GM18951 (cell line): ENCODE data around the gene RAD51AP2.
A peak's percentile ranks its signal among the peaks of the same experiment; 100 is the strongest.
"Not testable (repeated sequence)": the region's sequence is repeated elsewhere in the genome, so short reads cannot be mapped to it uniquely, and the experiment has no call there.

ENCODE experiments used
- POLR2A ChIP-seq: IDR thresholded peaks from 4 replicates; pipeline ENCODE4 v1.6.1; 2011; ENCODE audit warnings: mild to moderate bottlenecking; ENCODE audit not compliant: insufficient read length, insufficient read depth; ENCODE audit errors: extremely low read depth
- in situ Hi-C: fragments of 300-500 bp; cut with MboI; formaldehyde crosslinking; loops from one replicate; pipeline ENCODE4 v1.12.0; 2022; ENCODE audit warnings: low sequenced_read_pairs, mixed read lengths, inconsistent platforms; ENCODE audit not compliant: unreplicated experiment

Gene RAD51AP2

DNA sequence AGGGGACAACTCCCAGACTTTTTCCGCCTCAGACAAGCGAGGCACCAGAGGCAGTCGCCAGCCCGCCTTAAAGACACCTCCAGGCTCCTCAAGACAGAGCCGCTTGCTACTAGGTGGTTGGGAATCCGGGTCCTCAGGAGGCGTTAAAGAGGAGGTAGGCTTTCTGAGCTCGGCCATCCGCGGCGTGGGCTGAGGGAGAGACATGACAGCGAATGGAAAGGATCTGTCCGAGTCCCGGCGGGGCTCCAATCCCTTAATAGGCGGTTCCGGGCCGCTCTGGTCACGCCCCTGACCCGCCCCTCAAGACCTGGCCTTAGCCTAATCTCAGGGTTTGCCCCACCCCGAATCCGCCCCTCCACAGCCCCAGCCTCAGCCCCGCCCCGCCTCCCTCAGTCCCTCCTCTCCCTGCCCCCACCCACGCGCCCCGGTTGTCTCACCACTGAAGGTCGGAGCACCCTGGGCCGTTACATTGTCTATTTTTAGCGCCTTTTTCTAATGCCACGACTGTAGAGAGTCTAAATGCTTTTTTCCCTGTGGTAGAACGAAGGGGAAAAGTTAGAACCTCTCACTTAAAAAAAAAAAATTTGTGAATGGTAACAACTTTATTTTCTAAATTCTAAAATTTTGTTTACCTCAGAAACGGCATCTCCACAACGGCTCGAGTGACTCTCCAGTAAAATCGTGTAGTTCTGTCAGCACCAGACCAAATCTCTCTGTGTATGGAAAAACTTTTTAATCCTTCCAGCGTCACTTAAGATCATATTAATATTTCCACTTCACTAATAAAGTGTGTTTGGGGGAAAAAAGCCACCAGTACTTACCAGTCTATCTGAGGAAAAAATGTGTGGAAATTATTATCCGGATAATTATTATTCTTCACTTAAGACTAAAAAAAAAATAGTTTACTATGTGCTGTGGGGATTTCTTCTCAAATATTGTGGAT, at the start of gene RAD51AP2:
Gene RAD51AP2 (minus strand): TSS at position 229 of the 943 bp plus-strand sequence. CDS start 25 bp downstream, at position 204.
- peak; percentile 55 for TF ChIP-seq POLR2A
- in situ Hi-C loops, result no loop called here

DNA sequence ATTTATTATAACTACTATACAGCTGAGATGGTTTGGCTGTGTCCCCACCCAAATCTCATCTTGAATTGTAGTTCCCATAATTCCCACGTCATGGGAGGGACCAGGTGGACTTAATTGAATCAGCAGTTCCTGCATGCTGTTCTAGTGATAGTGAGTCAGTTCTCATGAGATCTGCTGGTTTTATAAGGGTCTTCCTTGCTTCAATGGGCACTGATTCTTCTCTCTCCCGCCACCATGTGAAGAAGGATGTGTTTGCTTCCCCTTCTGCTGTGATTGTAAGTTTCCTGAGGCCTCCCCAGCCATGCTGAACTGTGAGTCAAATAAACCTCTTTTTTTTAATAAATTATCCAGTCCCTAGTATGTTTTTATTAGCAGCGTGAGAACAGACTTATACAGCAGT, 47.5 kb upstream of the RAD51AP2 start:
- in situ Hi-C loops, result not testable (repeated sequence)

DNA sequence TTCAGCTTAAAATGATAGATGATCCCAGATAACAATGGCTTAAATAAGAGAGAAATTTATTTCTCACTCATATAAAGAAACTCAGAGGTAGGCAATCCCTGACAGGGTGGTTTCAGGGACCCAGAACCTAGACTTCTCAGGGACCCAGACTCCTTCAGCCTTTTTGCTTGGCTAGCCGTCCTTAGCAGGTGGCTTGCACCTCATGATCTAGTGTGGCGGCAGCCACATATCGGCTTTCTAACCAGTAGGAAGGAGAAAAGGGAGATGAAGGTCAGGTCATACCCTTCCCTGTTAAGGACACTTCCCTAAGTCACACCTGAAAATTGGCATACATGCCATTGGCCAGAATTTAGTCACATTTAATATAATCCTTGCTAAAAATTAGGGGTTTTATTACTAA, 40.6 kb upstream of the RAD51AP2 start:
- no peak for TF ChIP-seq POLR2A
- in situ Hi-C loops, result no loop called here

DNA sequence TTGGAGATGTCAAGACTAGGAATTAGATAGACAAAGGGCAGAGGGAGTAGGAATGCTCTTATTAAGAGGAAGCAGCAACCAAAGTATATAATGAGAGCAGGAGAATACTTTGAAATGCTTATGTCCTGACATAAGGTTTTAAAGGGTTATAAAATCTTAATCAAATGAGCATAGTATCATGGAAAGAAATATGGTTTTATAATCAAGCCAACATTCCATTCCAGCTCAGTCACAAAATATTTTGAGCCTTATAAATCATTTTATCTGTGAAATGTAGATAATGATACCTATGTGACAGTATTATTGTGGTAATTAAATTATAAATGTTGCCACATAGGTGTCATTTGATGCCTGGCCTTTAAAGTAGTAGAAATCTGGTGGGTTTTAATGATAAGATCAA, 39.8 kb upstream of the RAD51AP2 start:
- in situ Hi-C loops, result no loop called here
- TF ChIP-seq POLR2A, result no peak

DNA sequence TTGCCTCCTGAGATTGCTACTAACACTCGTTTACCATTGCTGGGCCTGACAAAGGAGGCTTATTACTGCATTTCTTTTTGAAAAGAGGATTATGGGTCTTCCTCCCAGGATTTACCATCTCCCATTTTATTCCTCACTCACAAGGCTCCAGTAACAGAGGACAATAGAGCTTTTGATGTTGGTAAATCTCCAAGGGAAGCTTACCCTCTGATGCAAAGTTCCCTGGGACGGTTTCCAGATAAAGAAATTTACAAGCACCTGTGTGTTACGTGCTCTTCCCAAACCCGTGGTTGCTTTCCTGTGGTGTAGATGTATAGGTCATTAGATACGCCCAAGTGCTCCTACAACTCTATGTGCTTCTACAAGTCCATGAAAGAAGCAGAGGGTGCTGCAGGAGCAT, 39.4 kb upstream of the RAD51AP2 start:
- no peak for TF ChIP-seq POLR2A
- in situ Hi-C loops, result no loop called here

DNA sequence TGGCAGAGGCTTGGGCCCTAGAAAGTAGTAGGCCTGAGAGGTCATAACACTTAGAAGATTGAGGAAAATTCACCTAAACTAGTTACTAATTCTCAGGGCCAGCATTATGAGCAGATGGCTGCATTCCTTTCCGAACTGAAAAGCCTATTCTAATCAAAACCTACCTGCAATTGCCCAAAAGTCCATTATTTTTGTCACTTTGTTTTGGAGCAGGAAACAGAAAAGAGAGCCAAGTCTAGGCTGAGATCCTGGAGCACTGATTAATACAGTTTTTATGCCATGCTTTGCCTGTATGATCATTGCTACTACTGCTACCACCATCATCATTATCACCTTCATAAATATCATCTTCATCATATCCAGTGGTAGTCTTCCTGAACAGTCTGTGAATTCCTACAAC, 36.9 kb upstream of the RAD51AP2 start:
- in situ Hi-C loops, result no loop called here
- no peak for TF ChIP-seq POLR2A

DNA sequence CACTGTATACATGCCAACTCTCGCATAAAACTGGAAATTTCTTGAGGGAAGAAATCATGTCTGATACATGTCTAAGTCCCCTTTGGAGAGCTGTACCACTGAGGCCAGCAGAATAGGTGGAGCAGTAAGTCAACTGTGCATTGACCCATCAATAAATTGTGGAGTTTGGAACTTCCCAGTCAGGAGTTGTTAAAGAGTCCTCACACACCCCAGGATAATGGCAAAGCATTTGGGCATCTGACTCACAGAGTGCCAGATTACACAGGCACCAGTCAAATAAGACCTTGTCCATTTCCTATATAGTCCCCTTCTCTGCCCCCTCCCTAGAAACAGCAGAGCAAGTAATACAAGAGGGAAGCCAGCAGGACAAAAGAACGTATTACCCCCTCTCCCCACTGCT, 32.7 kb upstream of the RAD51AP2 start:
- in situ Hi-C loops, result no loop called here
- TF ChIP-seq POLR2A, result no peak

DNA sequence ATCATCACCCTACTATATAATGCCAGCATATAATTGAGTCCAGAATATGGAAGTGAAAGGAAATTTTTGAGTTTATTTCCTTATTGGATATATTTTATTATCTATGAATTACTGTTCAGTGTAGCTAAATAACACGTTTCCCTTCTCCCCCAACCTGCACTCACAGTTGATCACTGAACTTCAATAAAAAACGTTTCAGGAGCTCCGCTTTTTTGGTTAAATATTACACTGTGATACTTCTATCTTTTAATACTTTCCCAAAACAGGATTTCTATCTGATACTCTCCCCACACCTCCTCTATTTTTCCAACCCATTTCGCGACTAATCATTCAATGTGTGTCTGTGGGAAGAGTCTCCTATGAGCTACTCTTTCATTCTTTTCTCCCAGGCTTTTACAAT, 29.5 kb upstream of the RAD51AP2 start:
- in situ Hi-C loops, result no loop called here
- TF ChIP-seq POLR2A, result no peak

DNA sequence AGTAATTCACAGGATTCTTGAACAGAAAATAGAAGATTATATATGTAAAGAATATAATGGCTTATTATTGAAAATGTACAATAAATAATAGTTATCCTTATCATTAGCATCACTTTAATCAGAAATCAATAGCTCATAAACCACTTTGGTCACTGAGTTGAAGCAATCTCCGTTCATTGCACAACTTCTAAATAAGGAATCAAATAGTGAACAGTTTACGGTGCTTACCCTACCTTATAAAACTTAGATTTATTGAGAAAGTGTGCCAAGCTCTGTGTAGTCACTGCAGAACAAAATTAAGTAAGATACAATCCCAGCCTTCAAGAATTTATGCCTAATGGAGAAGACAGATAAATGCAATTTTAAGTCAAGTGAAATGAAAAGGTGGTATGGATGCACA, 29.0 kb upstream of the RAD51AP2 start:
- in situ Hi-C loops, result no loop called here

DNA sequence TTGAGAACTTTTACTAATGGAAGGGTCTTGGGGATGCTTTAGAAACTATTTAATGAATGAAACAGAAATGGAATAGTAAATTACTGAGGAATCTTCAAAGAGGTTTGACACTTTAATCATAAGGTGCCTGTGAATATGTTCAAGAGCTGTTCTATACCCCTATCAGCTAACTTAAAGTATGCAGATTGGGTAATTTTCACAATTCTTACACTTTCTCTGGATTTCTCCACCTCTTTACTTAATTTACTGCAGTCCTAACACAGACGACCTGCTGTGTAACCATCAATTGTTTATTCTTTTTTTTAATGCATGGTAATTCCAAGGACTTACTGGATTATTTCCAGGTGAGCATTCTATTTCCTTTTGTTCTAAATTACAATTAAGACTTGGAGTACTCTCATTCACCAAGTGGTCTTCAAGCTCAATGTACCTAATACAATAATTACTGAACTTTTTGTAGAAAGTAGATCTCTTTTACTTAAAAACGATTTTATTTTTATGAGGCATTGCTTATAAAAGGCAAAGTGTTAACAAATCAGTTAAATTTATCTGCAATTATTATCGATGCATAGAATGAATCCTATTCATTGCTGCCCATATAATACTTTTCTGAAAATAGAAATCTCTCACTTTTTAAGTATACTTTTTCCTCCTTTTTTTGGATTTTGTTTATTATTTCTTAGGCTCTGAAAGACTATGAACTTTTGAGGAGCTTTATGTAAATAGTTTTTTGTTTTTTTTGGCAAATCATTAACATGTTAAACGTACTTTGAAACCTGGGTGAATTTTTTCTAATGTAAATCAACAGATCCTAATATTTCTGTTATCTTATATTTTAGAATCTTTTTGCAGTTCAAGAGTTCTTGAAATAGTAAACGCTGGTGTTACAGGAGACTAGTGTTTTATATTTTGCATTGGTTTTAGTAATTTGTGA, 27.7 kb upstream of the RAD51AP2 start:
- no peak for TF ChIP-seq POLR2A
- in situ Hi-C loops, result no loop called here

More for the DNA sequence above, 29.0 kb upstream of the RAD51AP2 start:
- TF ChIP-seq POLR2A, result no peak

DNA sequence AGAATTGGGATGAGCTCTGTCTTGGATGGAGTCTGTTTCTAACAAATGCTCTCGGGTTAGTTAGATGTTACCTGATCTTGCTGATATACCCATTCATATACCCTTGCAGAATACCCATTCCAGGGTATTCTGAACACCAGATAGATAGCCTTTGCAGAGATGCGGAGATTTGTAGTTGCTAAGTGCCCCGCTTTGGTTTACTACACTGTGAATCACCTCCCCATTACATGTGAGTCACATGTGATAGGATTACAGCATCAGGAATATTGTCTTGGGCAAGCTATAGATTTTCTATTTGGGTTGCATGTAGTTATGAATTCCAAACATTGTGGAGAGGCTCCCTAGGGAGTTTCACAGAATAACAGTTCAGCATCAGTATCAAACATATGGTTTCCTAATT, 26.0 kb upstream of the RAD51AP2 start:
- in situ Hi-C loops, result no loop called here

DNA sequence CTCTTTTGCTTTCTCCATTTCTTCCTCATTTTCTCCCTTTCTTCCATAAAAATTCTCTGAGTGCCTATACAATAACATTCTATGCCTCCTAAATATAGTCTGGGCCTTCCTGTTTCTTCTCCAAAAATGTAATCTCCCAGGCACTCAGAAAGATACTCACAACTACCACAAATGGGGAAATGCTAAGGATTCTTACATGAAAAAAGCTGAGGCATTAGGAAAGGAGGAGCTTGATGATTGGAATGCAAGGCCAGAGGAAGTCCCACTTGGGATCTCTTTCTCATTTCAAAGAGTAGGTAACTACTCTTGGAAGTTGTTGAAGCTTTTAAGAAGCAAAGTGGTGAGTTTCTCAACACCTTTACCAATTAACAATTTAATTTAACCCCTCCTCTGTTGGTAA, 25.6 kb upstream of the RAD51AP2 start:
- TF ChIP-seq POLR2A, result no peak
- in situ Hi-C loops, result no loop called here

More for the DNA sequence above, 26.0 kb upstream of the RAD51AP2 start:
- no peak for TF ChIP-seq POLR2A

DNA sequence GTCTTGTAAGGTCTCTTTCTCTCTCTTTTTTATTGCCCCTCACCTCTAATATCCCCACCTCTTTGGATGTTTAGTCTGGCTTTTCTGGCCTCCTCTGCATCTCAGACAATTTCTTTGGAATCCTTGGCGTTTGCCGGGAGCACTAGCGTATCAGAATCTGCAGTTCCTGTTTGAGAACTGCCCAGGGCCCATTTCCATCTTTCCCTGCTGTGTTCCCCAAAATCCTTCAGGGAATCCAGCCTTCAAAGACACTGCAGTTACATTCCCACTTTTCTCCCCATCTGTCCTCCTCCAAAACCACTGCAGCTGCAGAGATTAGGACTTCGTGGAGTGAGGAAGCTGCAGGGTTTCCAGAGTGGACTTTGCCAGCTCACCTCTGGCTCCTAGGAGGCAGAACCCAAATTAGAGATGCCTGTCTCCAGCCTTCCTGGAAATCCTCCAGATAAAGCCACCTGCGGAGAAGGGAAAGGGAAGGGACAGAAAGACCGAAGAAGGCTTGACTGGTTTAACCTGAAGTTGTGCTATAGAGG, 25.0 kb upstream of the RAD51AP2 start:
- TF ChIP-seq POLR2A, result no peak
- in situ Hi-C loops, result no loop called here
